KOPT-K1 (cell line): ENCODE data around the gene NDUFA3.

ENCODE experiments used
- H3K27ac ChIP-seq: fragments of 200-600 bp; sonication (generic); 2 replicates; pipeline ENCODE4 v1.5.1; 2016; ENCODE audit warnings: antibody characterized with exemption, mild to moderate bottlenecking, low read depth, low read length; ENCODE audit not compliant: poor library complexity, severe bottlenecking
- H3K36me3 ChIP-seq: fragments of 200-600 bp; sonication (generic); 2 replicates; pipeline ENCODE4 v1.5.1; 2017; ENCODE audit warnings: antibody characterized with exemption, mild to moderate bottlenecking, low read length, moderate library complexity; ENCODE audit not compliant: insufficient read depth
- H3K9me3 ChIP-seq: fragments of 200-600 bp; sonication (generic); 2 replicates; pipeline ENCODE4 v1.5.1; 2017; ENCODE audit warnings: antibody characterized with exemption, low read length, mild to moderate bottlenecking; ENCODE audit not compliant: insufficient read depth, poor library complexity, severe bottlenecking

Gene NDUFA3

GRCh38 chr19:54125713-54126112 lies 23.1 kb downstream of the NDUFA3 start:
- H3K27ac ChIP-seq, result no peak overlapping the region
- peaks cover 97% of the 10 kb centered on the region for H3K36me3 ChIP-seq
- no peaks in the 10 kb centered on the region for H3K9me3 ChIP-seq

- Histone ChIP-seq H3K36me3 (peaks cover 90% of the 10 kb centered on the region), H3K9me3 (no peaks in the 10 kb centered on the region), H3K27ac (no peak overlapping the region)
These were observed 25.2 kb downstream of the NDUFA3 start for GRCh38 chr19:54127688-54128440.

- Histone ChIP-seq H3K36me3 (peaks cover 85% of the 10 kb centered on the region), H3K27ac (no peak overlapping the region), H3K9me3 (no peaks in the 10 kb centered on the region)
These were observed 25.7 kb downstream of the NDUFA3 start for GRCh38 chr19:54128441-54128725.

- H3K27ac ChIP-seq, result no peak overlapping the region
- H3K36me3 ChIP-seq, result peaks cover 78% of the 10 kb centered on the region
- H3K9me3 ChIP-seq, result peaks cover 5% of the 10 kb centered on the region
These were observed 26.4 kb downstream of the NDUFA3 start for GRCh38 chr19:54128796-54129616.

GRCh38 chr19:54129617-54129996 lies 27.0 kb downstream of the NDUFA3 start:
- Histone ChIP-seq H3K36me3 (peaks cover 72% of the 10 kb centered on the region), H3K9me3 (peaks cover 5% of the 10 kb centered on the region), H3K27ac (no peak overlapping the region)

- peaks cover 5% of the 10 kb centered on the region for H3K9me3 ChIP-seq
- H3K27ac ChIP-seq, result no peak overlapping the region
- H3K36me3 ChIP-seq, result peaks cover 36% of the 10 kb centered on the region
These were observed 30.8 kb downstream of the NDUFA3 start for GRCh38 chr19:54133312-54133956.

GRCh38 chr19:54133957-54134590 lies 31.4 kb downstream of the NDUFA3 start:
- Histone ChIP-seq H3K36me3 (peaks cover 33% of the 10 kb centered on the region), H3K9me3 (peaks cover 5% of the 10 kb centered on the region), H3K27ac (no peak overlapping the region)

GRCh38 chr19:54136086-54136863 lies 33.6 kb downstream of the NDUFA3 start:
- Histone ChIP-seq H3K9me3 (peaks cover 5% of the 10 kb centered on the region), H3K36me3 (peaks cover 33% of the 10 kb centered on the region), H3K27ac (peak overlapping the region; percentile 49)

GRCh38 chr19:54136864-54137698 lies 34.4 kb downstream of the NDUFA3 start:
- Histone ChIP-seq H3K27ac (peak overlapping the region; percentile 85), H3K9me3 (peaks cover 5% of the 10 kb centered on the region), H3K36me3 (peaks cover 33% of the 10 kb centered on the region)

GRCh38 chr19:54137699-54138488 lies 35.2 kb downstream of the NDUFA3 start, which contains the start of gene CNOT3:
TSS of gene CNOT3 (plus strand) at chr19:54137762. CDS start at chr19:54142979, 5,217 bp downstream.
- peak within 1 kb of the TSS; percentile 85 for H3K27ac ChIP-seq
- peaks cover 5% of the 10 kb centered on the region for H3K9me3 ChIP-seq
- peaks cover 41% of the 10 kb centered on the region for H3K36me3 ChIP-seq

- H3K27ac ChIP-seq, result peak overlapping the region; percentile 85
- peaks cover 49% of the 10 kb centered on the region for H3K36me3 ChIP-seq
- H3K9me3 ChIP-seq, result peaks cover 2% of the 10 kb centered on the region
These were observed 36.0 kb downstream of the NDUFA3 start for GRCh38 chr19:54138489-54139256.

GRCh38 chr19:54141356-54141755 lies 38.7 kb downstream of the NDUFA3 start:
- H3K36me3 ChIP-seq, result peaks cover 76% of the 10 kb centered on the region

More at GRCh38 chr19:54141356-54141755, 38.7 kb downstream of the NDUFA3 start:
- Histone ChIP-seq H3K27ac (no peak overlapping the region), H3K9me3 (no peaks in the 10 kb centered on the region)
